Medulla oblongata (tissue), 1 donor: Measurements from ENCODE around the gene ARFGEF3.
A peak's percentile ranks its signal among the peaks of the same experiment; 100 is the strongest.

Experiments
- DNase-seq: peaks from one replicate; pipeline ENCODE4 v3.0.0-alpha.2; 2015; ENCODE audit errors: extremely low spot score

ARFGEF3 gene

DNA sequence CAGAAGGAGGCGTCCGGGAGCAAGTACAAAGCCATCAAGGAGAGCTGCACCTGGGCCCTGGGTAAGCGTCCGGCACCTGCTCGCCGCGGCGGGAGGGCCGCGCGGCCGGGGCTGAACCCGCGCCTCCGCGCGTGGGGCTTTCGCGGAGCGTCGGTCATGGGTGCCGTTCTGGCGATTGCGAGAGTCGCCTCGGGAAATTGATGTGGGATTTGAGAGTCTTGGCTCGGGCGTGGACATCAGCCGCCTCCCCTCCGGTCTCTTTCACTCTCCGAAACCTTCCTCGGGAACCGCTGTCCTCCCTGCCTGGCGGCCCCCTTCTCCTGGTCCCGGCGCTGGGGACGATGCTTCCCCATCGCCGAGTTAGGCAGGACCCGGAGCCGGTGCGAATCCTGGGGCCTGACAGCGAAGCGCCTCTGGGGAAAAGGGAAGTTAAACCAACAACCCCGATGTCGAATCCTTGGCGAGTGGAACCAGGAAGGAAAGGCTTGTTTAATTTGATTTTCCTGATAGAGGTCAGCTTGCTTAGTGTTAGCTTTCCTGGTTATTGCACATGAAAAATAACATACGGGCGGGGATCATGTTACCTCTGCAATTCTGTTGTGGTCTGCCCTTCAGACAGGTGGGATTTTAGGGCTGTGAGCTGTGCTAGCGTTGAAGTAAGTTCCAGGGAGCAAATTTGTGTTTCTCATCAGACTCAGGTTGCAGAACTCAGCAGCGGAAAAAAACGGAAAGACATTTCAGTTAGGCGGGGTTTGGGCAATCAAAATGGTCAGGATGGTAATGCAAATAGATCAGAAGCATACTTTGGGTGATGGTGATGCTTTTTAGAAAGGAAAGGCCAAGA lies 594 bp downstream of the ARFGEF3 start:
- DNase-seq: peak; percentile 47

DNA sequence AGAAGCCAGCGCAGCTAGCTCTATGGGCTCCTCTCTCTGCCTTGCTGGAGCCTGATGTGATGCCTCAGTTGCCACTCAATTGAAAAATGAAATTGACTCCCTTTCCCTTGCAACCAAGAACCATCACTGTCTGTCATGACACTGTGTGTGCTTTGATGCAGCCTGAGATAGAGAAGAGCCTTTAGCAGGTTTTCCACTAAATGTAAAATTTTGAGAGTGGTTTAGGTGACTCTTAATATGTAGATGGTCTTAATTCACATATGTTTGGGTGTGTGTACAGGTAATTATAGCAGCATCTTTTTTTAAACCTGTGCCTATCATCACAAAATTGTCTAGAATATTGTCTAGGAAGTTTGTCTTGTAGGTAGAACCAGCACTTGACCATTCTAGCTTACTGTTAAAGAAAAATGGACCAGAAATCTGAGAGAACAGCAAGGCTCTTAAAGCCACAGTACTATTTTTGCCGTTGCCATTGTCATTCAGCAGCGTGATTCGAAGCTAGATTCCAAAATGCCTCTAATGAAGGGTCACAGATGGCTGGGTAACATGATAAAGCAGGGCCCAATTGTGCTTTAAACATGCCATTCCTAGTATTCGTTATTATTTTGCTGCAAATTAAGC lies 1.3 kb downstream of the ARFGEF3 start:
- peak; percentile 44 for DNase-seq

DNA sequence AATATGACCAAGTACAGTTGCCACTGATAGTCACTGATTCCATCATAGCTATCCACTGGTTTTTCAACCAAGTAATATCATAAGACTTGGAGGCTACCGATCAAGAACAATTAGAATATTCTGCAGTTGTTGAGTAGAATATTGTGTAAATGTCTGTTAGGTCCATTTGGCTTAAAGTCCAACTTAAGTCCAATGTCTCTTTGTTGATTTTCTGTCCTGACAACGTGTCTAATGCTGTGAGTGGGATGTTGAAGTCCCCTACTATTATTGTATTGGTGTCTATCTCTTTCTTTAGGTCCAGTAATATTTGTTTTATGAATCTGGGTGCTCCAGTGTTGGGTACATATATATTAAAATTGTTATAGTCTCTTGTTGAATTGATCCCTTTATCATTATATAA lies 13.9 kb downstream of the ARFGEF3 start:
- DNase-seq: no peak

DNA sequence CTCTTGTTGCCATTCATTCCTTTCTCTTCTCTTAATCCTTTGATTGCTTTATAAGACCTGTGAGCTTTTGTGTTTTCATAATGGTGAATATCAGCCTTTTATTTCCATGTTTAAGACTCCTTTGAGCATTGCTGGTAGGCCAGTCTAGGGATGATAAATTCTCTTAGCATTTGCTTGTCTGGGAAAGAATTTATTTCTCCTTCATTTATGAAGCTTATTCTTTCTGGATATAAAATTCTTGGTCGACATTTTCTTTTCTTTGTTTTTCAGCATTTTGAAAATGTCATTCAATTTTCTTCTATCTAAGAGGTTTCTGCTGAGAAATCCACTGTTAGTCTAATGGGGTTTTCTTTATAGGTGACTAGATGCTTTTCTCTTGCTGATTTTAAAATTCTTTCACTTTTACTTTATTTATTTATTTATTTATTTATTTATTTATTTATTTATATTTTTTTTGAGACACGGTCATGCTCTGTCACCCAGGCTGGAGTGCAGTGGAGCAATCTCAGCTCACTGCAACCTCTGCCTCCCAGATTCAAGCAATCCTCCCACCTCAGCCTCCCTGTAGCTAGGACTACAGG lies 15.0 kb downstream of the ARFGEF3 start:
- no peak for DNase-seq

DNA sequence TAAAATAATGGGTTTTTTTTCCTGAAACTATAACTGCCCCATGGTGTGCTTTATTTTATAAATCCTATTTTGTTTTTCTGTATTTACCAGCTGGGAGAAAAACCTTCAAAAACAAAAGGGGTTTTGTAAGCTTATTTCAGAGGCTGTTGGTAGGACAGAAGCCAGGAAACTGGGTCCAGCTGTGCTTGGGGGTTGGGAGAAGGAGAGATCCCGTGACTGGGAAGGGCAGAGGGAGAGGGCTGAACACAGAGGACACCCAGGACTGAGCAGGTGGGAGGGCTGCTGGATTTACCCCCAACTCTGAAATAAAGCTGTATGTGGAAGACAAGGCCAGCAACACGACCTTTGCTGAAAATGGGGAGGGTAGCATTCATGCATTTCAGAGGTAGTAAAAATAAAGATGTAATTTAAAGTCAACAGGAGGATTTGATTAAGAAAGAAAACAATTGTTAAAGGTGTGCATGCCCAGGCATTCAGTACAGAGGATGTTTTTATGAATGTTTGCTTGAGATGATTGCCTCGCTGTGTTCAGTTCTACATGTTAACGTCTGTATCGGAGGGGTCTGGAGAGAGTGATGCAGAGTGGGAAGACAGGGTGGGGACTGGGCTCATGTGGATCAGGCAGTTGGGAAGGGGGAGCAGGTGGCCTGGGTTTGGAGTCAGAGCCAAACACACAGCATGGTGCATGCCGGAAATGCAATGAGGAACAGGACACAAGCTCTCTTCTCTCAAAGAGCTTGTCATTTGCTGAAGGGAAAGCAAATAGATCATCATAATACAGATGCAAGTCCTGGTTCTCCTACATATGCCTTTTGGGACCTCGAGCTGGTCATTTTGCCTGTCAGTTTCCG lies 21.4 kb downstream of the ARFGEF3 start:
- DNase-seq: peak; percentile 93

DNA sequence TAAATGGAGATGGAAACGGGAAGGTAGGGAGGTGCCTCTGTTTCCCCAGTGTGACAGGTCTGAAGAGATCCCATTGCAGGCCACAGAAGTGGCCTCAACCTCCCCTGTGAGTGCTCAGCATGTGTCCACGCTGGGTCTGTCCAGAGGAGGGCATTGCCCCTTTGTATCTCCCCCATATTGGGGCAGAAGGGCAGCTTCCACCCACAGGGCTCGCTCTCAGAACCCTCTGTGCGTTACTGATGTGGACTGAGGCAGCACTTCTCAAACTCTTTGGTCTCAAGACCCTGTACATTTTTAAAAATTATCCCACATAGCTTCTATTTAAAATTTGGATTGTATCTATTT lies 22.0 kb downstream of the ARFGEF3 start:
- DNase-seq: no peak

DNA sequence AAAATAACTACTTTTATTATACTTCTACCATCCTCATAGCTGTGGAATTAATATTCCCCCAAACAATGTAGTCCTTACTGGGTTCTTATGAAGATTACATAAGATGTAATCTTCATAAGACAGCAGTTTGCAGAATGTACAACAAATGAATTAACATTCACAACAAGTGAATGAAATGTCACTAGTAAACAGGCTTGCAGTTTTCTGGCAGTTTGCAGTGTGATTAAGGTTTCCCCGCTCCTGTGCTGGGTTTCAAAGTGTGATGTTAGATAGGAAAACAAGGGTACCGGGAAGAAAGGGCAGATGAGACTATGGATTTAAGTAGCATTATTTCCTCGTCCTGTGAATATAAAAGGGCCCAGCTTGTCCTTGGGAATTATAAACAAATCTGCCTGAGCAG lies 22.5 kb downstream of the ARFGEF3 start:
- no peak for DNase-seq

DNA sequence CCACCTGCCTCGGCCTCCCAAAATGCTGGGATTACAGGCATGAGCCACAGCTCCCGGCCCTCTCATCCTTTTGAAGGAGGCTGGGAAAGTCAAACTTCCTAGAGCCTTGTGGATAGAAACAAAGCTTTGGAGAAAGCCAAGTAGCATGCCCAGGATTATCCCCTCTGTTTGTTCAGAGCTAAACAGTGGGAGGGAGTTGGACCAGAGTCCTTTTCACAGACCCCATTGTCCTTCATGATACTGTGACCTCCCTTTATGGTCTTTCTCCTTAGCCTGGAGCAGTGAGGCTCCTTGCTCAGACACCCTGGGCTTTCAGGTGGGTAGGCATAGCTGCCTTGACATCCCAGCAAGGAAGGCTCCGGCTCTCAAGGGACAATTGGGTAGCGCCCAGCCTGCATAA lies 25.4 kb downstream of the ARFGEF3 start:
- DNase-seq: no peak

DNA sequence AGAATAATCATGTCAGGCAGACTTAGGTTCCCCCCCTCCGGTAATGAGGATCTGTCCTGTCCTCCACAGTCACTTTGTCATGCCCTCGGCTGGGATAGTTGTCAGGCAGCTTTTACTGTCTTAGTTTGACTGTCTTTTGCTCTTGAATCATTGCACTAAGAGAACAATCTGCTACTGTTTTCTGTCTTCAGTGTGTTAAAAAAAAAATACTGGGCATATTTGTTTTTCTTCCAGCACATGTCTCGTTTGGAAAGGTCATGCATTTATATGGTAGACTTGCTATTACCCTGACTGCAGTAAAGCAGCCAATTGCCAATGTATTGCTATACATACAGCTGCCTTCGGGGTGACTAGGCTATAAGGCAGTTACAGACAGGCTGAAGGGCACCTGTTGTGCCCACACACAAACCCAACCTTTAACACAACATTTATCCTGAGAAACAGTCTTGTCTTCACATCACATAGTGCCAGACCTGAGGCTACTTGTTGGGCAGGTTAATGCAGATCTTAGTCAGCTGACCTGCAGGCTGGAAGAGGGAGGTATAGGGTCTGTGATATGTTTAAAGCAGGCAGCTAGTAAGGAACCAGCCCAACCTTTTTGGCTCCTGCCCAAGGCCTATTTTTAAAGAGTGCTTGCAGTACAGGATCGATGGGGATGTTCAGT lies 26.7 kb downstream of the ARFGEF3 start:
- DNase-seq: peak; percentile 73

DNA sequence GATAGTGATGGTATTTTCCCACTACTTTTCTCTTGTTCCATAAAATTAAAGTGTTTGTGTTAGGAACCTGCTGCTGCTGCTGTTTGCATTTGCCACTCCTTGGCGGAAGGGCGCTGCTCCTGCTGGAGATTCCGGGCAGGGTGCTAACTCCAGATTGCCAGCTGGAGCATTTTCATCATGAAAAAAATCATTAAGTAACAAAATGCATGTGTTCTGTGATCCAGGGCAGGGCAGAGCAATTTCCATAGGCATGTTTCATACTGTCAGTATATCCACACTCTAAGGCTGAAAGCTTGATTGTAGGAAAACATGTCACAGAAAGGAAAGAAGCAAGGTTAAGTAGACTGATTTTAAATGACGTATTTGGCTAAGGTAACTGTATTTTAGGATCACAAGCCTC lies 32.5 kb downstream of the ARFGEF3 start:
- DNase-seq: no peak

DNA sequence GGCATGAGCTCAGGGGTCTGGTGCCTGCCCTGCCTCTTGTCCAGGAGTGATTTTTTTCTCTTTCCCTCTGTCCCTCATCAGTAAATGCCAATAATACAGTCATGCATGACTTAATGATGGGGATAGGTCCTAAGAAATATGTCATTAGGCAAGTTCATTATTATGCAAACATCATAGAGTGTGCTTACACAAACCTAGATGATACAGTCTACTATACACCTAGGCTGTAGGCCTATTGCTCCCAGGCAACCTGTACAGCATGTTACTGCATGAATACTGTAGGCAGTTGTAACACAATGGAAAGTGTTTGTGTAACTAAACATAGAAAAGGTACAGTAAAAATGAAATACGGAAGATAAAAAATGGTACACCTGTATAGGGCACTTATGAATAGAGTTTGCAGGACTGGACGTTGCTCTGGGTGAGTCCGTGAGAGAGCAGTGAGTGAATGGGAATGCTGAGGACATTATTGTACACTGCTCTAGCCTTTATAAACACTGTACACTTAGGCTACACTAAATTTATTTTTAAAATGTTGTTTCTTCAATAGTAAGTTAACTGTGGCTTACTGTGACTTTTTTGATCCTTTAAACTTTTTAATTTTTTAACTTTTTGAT lies 34.5 kb downstream of the ARFGEF3 start:
- no peak for DNase-seq

DNA sequence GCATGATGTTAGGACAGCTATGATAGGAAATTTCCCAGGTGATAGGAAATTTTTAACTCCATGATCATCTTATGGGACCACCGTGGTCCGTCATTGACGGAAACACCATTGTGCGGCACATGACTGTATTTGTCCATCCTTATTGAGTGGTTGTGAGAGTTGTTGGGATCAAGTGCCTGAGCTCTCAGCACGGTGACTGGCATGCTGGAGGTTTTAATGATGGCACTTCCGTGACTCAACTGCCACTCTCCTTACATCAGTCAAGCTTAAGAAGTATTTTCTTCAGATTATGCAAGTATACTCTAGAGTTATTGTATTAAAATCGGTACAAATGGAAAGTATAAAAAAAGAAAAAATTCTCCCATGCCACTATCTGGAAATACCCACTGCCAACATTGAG lies 35.8 kb downstream of the ARFGEF3 start:
- no peak for DNase-seq

DNA sequence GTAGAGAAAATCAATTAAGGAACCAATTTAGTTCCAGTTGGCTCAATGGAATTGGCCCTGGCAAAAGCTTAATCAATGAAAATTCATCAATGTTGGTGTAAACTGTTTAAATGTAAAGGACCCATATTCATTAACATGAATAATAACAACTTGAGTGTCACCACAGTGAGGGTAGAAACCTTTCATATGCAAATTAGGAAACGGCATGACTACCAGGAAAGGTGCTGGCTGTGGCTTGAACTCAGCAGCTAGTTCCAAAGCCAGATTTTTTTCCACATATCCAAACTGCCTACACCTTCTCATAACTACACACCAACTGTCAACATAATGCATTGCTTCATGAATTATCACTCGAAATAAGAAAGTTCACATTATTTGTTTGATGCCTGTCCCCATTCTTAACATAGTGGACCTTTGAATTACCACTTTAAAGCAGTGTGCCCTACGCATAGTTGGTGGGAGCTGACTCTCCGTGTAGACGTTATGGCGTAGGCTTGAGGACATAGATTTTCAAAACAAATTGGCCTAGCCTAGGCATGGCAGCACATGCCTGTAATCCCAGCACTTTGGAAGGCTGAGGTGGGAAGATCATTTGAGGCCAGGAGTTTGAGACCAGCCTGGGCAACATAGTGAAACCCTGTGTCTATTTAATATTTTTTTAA lies 36.8 kb downstream of the ARFGEF3 start:
- no peak for DNase-seq

DNA sequence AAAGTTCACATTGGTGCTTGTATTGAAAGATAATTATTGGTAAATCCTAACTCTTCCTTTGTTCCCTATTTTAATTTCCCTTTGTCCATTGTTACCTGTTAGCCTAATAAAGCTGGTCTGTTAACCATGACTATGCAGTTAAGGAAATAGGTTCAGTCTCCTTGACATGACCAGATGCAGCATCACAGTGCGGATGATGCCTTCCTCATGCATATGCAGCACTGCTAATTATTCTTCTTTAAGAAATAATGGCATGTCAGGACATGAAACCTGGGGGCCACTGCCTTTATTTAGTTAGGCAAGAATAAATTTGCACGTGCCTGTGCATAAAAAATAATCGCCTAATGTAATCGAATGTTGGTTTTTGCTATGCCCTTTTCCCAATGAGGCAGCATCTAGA lies 40.1 kb downstream of the ARFGEF3 start:
- no peak for DNase-seq

DNA sequence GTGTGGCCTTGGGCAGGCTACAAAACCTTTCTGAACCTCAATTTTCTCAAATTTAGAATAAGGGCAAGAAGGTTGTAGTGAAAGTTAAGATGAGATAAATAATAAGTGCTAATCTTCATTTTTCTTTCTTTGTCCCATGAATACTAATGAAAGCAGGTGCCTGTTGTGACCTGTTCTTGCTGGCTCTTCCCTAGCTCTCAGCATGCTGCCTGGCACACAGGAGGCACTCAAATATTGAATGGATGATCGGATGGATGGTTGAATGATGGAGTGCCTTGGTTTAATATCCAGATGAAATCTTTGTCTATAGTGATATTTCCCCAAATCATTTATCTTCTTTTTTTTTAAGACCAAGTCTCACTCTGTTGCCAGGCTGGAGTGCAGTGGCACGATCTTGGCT lies 41.6 kb downstream of the ARFGEF3 start:
- no peak for DNase-seq

DNA sequence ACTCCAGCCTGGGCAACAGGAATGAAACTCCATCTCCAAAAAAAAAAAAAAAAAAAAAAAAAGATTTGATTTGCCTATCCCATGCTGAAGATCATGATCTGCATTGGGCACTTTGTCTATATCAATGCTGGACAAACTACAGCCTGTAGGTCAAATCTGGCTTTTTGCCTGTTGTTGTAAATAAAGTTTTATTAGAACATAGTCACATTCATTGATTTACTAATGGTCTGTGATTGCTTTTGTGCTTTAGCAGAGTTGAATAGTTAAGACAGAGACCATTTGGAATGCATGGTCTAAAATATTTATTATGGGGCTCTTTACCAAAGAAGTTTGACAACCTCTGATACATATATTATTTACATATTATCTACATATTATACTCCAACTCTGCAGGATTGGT lies 42.6 kb downstream of the ARFGEF3 start:
- no peak for DNase-seq

DNA sequence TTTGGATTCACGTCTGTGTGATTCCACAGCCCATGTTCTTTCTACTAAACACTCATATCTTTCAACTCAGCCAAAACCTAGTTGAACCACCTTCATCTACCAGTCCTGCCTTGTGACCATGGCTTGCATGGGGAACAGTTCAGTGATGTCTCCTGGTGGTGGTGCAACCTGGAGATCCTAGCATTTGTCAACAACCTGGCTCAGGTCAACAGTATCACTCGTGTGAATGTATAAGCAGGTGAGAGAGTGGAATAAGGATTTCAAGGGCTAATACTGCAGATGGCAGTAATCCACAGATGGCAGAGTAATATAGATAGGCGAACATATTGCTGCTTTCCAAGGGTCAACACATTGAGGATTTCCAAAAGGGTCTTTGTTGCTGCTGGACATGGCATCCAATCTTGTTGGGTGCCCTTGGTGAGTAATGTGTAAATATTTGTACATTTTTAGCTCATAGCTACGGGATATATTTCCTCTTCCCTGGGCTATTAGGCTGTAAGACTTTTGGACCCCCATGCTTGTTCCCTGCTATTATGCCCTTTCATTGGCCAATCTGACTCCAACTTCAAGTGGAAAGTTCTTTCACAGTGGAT lies 43.1 kb downstream of the ARFGEF3 start:
- no peak for DNase-seq

DNA sequence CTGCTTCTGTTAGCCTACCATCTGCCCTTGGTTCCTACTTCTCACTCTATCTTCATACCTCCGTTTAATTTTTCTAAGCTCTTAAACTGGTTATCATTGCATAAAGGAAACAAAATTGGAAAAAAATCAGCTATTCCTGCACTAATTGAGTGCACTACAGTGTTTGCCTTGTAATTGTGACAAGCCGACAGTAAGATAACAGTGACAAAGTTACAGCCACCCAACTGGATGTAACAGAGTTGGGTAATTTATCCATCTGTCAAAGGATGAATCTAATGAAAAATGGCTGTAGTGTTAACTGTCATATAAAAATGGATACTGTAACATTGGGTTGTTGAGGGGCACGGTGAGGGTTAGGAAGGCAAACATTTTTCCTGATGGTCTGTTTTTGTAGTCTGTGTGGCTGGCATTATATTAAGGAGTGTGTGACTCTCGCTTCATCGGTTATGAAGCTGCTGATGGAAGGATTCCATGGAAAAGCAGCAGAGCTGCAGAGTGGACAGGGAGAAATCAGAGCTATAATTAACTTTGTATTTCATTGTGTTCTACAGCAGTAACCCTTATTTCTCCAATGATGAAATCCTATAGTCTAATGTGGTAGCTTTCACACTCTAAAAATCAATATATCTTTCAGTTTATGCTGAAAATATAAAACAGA lies 43.8 kb downstream of the ARFGEF3 start:
- no peak for DNase-seq

DNA sequence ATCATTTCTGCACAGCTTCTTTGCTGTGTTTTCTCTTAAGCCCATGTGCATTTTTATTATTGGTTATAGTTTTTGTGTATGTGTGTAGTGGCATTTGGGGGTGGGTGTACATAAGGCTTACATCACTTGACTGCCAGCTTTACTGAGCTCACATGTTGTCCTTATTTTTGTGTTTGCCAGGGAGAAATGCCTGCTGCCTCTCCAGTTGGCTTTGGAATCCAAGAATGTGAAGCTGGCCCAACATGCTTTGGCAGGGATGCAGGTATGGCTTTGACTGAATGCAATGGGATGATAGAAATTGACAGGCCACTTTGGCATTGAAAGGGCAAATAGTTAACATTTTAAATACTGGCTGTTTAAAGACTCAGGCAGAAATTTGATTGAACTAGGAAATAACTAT lies 45.1 kb downstream of the ARFGEF3 start:
- no peak for DNase-seq

DNA sequence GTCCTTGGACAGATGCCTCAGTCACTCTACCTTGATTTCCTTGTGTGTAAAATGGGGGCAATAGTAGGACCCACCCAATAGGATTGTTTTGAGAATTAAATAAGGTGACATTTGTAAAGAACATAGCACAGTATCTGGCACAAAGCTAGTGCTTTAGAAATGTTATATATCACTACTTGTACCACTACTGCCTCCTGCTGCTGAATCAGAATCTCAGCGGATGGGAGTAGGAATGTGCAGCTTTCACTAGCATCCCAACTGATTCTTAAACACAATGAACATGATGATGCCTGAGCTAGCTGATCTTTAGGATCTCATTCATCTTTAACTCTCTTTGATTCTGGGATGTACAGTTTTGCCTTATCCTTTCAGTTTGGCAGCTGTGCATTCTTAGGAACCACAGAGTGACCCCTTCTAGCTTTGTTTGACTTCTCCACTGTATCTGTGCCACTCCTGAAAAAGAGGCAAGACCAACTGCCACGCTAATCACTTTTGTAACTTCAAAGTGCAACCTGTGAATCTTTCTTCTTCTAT lies 49.4 kb downstream of the ARFGEF3 start:
- peak; percentile 73 for DNase-seq
